ENCODE data around the gene NDUFS3.
"Not testable (repeated sequence)": the region's sequence is repeated elsewhere in the genome, so short reads cannot be mapped to it uniquely, and the experiment has no call there.

NDUFS3 gene

DNA sequence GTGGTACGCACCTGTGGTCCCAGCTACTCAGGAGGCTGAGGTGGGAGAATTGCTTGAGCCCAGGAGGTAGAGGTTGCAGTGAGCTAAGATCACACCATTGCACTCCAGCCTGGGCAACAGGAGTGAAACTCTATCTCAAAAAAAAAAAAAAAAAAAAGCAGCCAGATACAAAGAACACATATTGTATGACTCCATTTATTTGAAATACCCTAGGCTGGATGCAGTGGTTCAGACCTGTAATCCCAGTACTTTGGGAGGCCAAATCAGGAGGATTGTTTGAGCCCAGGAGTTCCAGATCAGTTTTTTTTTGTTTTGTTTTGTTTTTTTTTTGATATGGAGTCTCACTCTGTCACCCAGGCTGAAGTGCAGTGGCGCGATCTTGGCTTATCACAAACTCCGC, 16.5 kb upstream of the NDUFS3 start:
- not testable (repeated sequence) for DNase-seq

DNA sequence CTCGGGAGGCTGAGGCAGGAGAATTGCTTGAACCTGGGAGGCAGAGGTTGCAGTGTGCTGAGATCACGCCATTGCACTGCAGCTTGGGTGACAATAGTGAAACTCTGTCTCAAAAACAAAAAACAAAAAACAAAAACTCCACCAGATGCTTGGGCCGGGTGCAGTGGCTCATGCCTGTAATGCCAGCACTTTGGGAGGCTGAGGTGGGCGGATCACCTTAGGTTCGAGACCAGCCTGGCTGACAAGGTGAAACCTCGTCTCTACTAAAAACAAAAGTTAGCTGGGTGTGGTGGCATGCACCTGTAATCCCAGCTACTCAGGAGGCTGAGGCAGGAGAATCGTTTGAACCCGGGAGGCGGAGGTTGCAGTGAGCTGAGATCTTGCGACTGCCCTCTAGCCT, 14.5 kb upstream of the NDUFS3 start:
- DNase-seq, result not testable (repeated sequence)

DNA sequence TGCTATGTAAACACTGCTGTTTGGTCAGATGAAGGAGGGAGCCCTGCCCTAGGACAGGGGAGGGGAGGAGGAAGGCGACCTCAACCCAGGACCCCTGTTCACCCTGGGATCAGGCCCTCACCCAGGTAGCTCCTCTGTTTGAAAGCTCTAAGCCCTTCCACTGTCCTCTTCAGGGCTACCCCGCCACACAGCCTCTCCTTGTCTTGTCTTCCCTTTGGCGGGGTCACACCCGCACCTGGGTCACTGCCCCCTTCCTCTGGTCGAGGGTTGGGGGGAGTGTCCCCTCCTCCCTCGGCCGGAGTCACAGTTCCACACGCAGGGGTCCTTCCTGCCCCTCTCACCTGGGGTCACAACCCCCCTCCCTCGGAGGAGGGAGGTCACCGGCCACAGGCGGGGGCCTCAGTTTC, 13.9 kb upstream of the NDUFS3 start:
- DNase-seq, result no peak

DNA sequence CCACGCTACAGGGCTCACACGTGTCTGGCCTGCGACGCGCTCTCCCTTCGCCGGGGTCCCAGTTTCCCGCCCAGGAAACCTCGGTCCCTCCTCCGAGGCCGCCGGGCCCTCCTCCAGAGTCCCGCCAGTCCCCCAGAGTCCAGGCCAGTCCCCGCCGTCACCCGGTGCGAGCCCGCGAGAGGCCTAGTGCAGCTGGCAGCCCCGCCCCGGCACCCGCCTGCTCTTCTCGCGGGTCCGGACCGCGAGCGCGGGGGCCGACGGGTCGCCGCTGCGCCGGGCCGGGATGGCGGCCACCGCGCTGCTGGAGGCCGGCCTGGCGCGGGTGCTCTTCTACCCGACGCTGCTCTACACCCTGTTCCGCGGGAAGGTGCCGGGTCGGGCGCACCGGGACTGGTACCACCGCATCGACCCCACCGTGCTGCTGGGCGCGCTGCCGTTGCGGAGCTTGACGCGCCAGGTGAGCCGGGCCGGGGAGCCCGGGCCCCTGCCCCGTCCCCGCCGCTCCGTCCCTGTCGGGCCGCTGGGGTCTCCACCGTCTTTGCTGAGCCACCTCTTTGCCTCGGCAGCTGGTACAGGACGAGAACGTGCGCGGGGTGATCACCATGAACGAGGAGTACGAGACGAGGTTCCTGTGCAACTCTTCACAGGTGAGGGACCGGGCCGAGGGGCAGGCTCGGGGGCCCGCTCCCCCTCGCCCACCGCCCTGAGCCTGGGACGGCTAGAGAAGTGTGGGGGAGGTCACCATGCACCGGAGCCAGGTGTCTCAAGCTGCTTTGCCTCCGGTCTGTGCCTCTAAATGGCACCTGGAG, 13.3 kb upstream of the NDUFS3 start, which contains the start of gene PTPMT1:
PTPMT1 (plus strand) TSS at position 260 of the 809 bp plus-strand sequence; CDS start at position 284, 24 bp downstream.
- DNase-seq, result peak; percentile 19

DNA sequence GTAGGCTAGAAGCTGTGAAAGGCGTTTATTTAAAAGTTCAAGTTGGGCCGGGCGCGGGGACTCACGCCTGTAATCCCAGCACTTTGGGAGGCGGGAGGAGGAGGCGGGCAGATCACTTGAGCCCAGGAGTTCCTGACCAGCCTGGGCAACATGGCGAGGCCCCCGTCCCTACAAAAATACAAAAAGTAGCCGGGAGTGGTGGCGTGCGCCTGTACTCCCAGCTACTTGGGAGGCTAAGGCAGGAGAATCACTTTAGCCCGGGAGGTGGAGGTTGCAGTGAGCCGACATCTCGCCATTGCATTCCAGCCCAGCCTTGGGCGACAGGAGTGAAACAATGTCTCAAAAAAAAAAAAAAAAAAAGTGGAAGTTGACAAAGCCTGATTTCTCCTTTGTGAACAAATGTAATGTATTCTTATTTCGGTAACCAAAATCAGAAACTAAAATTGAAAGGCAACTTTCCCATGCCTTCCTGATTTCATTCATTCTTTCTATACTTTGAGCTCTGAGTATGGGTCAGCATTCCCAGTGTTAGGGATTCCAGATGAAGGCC, 12.7 kb upstream of the NDUFS3 start:
- no peak for DNase-seq

DNA sequence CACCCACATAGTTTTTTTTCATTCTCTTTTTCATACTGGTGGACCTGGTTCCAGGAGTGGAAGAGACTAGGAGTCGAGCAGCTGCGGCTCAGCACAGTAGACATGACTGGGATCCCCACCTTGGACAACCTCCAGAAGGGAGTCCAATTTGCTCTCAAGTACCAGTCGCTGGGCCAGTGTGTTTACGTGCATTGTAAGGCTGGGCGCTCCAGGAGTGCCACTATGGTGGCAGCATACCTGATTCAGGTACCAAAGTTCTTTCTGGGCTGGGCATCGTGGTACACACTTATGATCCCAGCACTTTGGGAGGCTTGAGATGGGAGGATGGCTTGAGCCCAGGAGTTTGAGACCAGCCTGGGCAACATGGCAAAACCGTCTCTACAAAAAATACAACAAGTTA, 9.2 kb upstream of the NDUFS3 start:
- DNase-seq, result no peak

DNA sequence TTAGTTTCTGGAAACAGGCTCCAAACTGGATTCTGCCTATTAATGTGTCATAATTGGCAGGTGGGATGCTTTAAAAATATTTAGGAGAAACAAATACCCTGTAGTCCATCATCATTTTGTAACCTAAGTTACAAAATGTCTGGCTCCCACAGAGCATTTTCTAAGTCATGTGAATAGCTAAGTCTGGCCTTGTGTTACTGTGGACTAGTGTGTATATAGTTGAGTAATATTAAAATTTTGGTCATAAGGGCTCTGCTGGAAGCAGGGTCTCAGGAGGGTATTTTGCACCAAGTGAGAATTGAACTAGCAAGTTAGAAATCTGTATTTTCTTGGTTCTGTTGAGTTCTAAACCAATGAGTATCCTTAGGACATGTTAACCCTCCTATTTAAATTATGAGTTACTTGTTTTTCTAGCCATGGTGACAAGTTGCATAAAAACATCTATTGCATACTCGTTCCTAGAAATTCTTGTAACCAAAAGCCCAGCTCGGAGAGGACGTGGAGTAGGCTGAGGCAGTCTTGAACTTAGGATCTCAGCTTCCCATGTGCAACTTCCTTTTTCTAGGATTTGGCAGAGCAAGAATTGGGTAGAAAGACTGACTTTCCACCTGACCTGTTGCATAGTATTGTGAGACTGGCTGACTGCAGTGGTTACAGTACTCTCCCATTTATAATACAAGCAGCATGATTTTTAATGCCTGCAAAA, 8.1 kb upstream of the NDUFS3 start:
- no peak for DNase-seq

DNA sequence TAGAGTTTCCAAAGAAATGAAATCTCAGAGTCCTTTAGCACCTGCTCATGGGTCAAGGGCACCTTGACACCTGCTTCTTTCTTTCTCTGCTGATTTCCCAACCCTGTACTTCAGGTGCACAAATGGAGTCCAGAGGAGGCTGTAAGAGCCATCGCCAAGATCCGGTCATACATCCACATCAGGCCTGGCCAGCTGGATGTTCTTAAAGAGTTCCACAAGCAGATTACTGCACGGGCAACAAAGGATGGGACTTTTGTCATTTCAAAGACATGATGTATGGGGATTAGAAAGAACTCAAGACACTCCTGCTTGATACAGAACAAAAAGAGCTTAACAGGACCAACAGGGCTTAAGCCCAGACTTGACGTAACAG, 7.5 kb upstream of the NDUFS3 start:
- no peak for DNase-seq

DNA sequence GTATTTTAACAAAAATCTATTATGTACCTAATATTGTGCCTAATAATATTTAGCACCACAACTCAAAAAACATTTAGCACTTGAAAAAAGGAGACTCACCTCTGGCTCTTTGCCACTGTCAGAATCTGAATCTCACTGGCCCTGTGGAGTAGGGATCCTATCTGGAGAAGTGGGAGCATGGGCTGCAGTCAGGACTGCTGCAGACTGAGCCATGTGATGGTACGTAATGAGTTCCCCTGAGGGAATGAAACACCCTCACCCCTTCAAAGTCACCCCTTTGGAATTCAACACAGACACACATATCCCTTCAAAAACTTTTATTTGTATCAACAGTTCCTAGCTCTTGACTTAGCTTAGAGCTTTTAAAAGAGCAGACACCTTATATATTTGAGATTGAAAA, 7.0 kb upstream of the NDUFS3 start:
- DNase-seq, result no peak

DNA sequence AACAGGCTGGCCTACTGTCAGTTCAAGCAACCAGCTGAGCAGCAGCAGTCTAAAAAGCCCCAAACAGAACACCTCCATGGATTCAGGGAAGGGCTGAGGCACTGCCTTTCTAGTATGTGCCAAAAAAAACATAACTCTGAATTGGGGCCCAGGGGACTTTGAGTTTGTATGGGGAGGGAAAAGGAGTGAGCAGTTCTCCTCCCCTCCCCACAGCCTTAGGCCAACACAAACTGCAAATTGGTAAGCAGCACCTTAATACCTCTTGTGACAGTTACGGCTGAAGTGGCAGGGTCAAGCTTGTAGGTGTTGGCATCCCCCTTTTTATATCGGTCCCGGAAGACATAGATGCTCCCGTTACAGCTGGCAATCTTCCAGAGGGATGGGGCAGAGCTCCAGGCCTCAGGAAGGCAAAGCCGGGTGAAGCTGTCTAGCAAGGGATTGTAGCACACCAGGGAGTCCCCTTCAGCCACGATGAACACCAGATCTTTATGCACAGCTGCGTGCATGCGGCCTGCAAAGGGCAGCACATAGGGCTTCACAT, 6.1 kb upstream of the NDUFS3 start:
- DNase-seq, result peak; percentile 27

DNA sequence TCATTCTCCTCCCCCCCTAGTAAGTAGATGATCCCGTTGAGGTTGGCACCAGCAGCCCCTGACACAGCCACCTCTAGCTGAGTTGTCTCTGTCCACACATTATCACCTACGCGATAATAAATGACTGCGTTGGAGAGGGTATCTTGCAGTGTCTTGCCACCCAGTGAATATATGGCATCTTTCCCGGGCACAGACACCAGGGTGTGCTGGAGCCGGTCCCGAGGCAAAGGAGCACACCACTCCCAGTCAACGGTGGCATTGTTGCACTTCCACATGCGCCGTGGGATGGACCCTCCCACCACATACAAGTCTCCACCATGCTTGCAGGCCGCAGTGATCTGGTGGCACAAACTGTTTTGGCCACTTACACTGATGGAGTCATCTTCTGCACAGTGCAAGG, 5.6 kb upstream of the NDUFS3 start:
- no peak for DNase-seq

DNA sequence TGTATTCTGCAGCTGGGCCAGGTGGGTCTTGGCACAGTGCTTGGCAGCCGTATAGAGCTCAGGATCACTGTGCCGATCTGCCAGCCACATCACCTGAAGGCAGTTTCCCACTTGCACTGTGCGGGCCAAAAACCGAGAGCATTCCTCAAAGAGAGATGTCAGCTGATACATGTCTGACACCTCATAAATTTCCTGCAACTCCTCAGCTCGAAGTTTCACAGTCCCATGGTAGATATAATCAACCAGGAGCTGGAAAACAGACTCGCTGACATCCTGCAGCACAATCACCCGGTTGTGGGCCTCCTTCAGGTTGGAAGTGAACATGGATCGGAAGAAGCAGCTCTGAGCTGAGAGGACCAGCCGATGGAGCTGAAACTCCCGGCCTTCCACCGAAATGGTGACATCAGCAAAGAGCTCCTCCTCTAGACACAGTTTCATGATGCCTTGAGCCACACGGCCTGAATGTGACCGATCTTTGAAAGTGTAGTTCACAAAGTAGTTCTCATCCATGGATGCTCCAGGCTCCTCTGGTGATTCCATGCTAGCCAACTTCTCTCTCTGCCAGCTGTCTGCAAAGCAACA, 1.3 kb upstream of the NDUFS3 start:
- no peak for DNase-seq

DNA sequence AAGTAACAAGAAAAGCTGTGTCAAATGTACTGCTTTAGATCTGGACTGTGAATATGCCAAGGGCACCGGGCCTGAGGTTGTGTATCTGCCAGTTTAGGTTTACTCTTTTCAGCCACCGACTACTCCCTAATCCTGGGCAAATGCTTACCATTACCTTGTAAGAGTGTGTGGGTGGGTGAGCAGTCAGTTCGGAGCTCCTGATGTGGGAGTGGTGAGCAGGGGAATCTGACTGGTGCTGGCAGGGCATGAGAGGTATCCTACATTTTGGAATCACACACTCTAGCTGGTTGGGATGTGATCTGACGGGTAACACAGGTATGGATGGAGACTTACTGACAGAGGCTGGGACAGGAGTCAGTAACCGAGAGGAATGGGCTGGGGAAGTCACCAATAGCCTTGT, 5.0 kb downstream of the NDUFS3 start:
- no peak for DNase-seq

DNA sequence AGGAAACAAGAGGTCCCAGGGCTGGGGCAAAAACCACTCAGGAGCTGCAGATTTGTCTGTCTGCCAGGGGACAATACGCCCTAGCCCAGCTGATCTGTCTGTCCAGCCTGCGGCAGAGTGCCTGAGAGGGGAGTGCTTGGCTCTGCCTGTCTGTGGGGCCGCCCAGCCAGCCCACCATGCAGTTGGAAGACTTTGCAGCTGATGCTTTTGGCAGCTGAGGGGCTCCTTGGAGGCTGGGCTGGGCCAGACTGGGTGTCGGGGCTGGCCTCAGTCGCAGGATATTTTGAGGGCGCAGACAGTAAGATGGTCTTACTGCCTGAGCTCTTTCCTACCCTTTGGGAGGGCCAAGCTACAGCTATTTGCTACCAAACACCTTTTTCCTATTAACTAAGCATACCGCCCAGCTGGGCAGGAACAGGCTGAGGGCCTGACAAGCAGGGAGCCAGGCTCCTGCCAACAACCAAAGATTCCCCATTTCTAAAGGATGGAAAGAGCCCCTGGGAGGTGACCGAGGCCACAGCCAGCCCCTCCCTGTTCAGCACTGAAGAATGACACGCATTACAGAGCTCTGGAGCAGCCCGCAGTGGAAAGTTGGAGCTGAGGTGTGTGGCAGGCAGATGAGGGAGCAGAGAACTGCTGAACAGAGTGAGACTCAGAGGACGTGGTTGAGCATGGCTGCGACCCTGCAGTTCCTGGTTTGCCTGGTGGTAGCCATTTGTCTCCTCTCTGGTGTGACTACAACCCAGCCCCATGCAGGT, 7.4 kb downstream of the NDUFS3 start, which contains the start of gene FAM180B:
FAM180B (plus strand) TSS at position 581 of the 758 bp plus-strand sequence; CDS start at position 672, 91 bp downstream.
- DNase-seq, result no peak

DNA sequence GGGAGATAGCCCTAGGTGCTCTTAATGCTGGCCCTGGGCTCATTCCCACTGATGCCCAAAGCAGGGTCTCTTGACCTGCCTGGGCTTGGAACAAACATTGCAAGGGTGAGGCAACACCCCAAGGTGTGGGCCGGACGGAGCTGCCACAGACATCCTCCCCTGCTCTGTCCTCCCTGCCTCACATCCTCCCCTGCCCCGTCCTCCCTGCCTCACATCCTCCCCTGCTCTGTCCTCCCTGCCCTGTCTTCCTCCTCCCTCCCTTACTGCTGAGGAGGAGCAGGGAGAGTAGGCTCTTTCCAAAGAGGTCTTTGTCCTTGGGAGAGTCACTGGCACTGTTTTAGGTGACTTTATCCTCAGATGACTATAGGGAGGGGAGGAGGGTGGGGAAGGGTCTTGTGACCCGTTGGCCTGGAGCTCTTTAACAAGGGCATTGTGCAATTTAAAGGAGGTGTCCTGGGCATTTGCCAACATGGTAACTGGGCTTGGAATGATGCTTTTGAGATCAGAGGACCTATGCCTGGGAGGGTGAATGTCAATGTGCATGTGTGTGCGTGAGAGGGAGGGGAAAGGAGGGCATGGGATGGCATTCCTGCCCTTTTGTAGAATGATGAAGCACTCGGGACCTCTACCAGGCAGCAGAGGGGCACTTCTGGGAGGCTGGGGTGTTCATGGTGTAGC, 8.3 kb downstream of the NDUFS3 start:
- DNase-seq, result no peak

DNA sequence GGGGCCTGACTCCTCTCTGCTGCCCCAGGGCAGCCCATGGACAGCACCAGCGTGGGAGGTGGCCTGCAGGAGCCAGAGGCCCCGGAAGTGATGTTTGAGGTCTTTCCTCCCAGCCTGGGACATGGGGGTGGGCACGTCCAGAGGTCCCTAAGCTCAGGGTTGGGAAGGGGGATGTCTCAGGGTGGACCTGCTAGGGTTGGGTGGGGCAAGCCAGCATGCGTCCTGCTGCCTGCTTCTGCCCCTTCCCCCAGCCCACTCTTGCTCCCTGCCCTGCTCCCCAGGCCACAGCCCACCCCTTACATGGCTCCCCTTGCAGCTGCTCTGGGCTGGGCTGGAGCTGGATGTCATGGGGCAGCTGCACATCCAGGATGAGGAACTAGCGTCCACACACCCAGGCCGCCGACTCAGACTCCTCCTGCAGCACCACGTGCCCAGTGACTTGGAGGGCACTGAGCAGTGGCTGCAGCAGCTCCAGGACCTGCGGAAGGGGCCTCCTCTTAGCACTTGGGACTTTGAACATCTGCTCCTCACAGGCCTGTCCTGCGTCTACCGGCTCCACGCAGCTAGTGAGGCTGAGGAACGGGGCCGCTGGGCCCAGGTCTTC, 9.0 kb downstream of the NDUFS3 start:
- no peak for DNase-seq

DNA sequence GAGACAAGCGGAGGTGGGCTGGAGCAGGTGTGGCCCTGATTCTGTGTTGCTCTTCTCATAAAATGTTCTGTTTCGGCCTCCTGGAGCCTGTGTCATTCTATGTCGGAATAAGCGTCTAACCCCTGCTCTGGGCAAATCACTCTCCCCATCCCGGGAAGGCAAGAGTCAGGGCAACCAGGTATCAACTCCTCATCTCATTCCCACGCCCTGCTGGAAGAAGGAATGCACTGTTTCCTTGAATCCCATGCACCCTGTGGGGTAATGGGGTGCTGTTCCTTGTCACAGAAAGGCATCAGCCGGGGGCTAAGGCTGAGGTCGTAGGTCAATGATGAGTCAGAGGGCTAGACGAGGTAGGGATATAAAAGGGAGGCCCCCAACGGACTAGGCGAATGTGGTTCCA, 10.2 kb downstream of the NDUFS3 start:
- DNase-seq, result no peak

DNA sequence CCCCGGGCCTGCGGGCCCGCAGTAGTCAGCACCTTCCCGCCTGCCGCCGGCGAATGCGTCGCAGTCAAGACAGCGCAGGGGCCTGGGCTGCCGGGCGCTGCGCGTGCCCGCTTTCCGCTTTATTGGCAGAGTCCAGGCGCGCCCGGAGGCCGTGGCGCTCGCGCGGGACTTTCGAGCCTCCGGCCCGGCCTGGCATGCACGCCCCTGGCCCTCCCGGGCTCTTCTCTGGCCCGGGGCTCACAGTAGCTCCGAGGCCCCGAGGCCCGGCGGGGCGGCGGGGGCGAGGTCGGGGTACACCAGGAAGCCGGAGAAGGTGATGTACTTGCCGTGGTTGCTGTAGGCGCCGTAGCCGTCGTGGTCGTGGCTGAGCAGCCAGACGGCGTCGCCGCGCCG, 10.7 kb downstream of the NDUFS3 start:
- no peak for DNase-seq

DNA sequence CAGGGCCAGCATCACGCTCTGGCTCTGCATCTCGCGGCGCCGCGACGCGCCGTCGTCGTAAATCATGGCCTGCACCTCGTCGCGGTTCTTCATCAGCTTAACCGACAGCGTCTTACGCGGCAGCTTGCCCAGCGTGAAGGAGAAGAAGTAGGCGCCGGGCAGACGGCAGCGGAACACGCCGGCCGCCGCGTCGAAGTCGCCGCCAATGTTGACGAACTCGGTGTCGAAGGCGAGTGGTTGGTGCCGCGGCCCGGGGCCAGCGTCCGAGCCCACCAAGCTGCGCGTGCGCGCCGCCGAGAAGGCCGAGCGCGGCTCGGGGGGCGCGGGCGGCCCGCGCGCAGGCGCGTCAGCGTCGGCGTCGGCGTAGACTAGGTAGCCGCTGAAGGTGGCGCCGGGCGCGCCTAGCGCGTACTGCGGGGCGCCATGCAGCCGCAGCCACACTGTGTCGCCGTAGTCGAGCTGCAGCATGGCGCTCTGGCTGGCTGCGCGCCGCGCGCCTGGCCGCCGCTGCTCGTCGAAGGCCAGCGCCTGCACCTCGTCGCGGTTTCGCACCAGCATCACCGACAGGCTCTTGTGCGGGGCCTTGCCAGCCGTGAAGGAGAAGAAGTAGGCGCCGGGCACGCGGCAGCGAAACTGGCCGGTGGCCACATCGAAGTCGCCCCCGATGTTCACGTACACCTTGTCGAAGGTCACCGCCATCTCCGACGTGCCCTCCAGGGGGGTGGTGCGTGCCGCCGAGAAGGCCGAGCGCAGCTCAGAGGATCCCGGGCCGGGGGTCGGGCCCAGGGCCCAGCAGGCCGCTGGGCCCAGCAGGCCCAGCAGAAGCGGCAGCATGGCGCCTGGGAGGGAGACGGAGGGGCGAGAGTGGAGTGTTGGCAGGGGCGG, 11.3 kb downstream of the NDUFS3 start:
- no peak for DNase-seq

DNA sequence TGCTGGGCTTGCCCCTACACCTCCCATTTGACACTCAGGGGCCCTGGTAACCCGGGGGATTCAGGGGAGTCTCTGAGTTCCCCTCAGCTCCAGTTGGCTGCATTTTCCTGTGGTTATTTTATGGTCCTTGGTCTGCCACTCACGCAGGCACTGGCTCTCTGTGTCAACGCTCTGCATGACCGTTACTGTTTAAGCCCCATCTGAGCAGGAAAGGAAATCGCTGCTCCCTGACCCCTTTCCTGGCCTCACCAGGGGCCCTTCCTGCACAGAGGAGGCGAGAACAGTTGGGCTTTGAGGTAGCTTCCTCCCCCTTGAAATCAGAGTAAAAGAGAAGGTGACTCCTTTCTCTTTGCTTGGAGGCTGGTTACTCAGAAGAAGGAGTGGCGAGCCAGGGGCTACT, 12.9 kb downstream of the NDUFS3 start:
- DNase-seq, result no peak

DNA sequence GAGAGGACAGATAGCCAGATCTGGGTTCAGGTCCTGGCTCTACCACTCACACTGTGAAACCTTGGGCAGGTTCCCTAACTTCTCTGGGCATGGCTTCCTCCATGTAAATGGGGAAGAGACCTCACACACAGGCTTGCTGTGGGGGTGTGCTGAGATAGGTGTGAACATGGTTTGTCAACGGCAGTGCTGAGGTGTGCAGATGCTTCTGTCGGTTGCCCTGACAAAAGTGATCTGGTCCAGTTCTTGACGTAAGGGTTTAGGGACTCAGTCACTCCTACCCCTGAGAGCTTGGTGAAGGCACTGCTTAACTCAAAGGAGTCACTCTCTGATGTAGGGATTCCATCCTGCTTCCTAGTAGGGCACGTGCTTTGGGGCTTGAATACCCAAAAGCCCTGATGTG, 13.4 kb downstream of the NDUFS3 start:
- DNase-seq, result no peak

Measured in DMS 273 treated with DMSO at 0.1 percent for 48 hours (cell line).